ENCODE results near the gene SYNM. TPM values are rescaled to one million over a fixed set of nuclear protein-coding genes. Genes with fewer than 3 reads are reported as not detected.

The SYNM gene
- total RNA-seq, 1 experiment from 2014 or later, result 1.9 TPM

DNA sequence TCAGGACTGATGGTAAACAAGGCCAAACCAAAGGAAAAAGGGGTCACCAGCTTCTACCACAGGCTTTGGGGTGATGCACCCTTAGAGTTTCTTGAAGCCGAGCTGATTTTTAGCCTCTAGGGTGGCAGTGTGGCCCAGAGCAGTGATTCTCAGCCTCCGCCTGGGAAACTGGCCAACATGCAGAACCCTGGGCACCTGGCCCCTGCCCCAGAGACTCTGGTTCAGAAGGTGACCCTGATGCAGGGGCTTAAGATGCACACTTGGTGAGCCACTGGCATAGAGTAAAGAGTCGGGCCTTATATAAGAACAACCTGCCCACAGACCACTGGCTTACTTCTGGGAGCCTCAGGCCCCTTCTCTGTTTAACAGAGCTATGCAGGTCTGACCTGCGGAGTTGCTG is 44.5 kb downstream of the SYNM start:
- WGBS (ENCODE audit: extremely low coverage, insufficient read length, low lambda C conversion rate), result no CpG with 5 or more reads among the region's 4 CpGs
- no peaks in the 10 kb centered on the region for H3K27me3 Mint-ChIP-seq (ENCODE audit: low read depth)
- no peak overlapping the region for H3K27ac ChIP-seq (ENCODE audit: insufficient read length, low read depth, low read length)
- H3K36me3 Mint-ChIP-seq (ENCODE audit: insufficient read depth in 1 of 3, low read depth in 3 of 3), result peaks cover 9 to 16% (median 11%) of the 10 kb centered on the region in 3 experiments; a peak in 6 of 7 replicates
- no peak overlapping the region for H2BK12ac ChIP-seq (ENCODE audit: insufficient read length, low read depth, low read length)
- H3K27me3 ChIP-seq (ENCODE audit: insufficient read depth, low read length), result no peaks in the 10 kb centered on the region
- H2BK5ac ChIP-seq (ENCODE audit: insufficient read length, low read length), result no peak overlapping the region
- no peaks in the 10 kb centered on the region for H3K9me3 ChIP-seq (ENCODE audit: control insufficient read depth, low read depth, low read length)
- no peak overlapping the region for H2BK120ac ChIP-seq (ENCODE audit: low read depth, low read length, poor library complexity, severe bottlenecking)
- peak overlapping the region in 2 of 3 experiments; percentile 74 to 77; a peak in 3 of 7 replicates for H3K27ac Mint-ChIP-seq
- H3K79me2 ChIP-seq (ENCODE audit: insufficient read depth, low read length), result no peaks in the 10 kb centered on the region
- H2BK20ac ChIP-seq (ENCODE audit: low read depth, low read length, poor library complexity, severe bottlenecking), result no peak overlapping the region
- no peak overlapping the region for H4K91ac ChIP-seq (ENCODE audit: insufficient read length, low read depth, low read length)
- H3K56ac ChIP-seq (ENCODE audit: insufficient read length, low read depth, low read length), result no peak overlapping the region
- H3K14ac ChIP-seq (ENCODE audit: insufficient read depth, low read length), result no peak overlapping the region
- no peak overlapping the region for H3K9ac ChIP-seq (ENCODE audit: extremely low read depth, insufficient read length, low read length)
- no peak overlapping the region for H3T11ph ChIP-seq (ENCODE audit: low read length)
- peaks cover 19 to 23% of the 10 kb centered on the region in 2 experiments for H3K4me1 Mint-ChIP-seq
- no peak overlapping the region for H4K8ac ChIP-seq (replicated peaks; ENCODE audit: insufficient read length, low read depth, low read length)
- H3K18ac ChIP-seq (ENCODE audit: insufficient read length, low read depth, low read length), result no peak overlapping the region
- H2AFZ ChIP-seq (ENCODE audit: low read length), result no peak overlapping the region
- no peak overlapping the region for H3K23ac ChIP-seq (ENCODE audit: insufficient read length, low read depth, low read length)
- H3K4me3 Mint-ChIP-seq, result no peak overlapping the region
- H3K4me1 ChIP-seq (ENCODE audit: insufficient read depth, low read length), result peaks cover 3% of the 10 kb centered on the region; the same call in 1 of the 2 replicates
- DNase-seq, result peak; percentile 8
- TF ChIP-seq, protein P1, sequence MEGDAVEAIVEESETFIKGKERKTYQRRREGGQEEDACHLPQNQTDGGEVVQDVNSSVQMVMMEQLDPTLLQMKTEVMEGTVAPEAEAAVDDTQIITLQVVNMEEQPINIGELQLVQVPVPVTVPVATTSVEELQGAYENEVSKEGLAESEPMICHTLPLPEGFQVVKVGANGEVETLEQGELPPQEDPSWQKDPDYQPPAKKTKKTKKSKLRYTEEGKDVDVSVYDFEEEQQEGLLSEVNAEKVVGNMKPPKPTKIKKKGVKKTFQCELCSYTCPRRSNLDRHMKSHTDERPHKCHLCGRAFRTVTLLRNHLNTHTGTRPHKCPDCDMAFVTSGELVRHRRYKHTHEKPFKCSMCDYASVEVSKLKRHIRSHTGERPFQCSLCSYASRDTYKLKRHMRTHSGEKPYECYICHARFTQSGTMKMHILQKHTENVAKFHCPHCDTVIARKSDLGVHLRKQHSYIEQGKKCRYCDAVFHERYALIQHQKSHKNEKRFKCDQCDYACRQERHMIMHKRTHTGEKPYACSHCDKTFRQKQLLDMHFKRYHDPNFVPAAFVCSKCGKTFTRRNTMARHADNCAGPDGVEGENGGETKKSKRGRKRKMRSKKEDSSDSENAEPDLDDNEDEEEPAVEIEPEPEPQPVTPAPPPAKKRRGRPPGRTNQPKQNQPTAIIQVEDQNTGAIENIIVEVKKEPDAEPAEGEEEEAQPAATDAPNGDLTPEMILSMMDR (conservative IDR thresholded peaks at IDR 0.05), result no peak
- H4K20me1 ChIP-seq (ENCODE audit: control insufficient read depth, insufficient read depth, insufficient read length), result no peaks in the 10 kb centered on the region
- H2BK15ac ChIP-seq (ENCODE audit: low read depth, low read length), result no peak overlapping the region
- H3K79me1 ChIP-seq (ENCODE audit: insufficient read depth, low read depth, low read length, poor library complexity, severe bottlenecking), result no peaks in the 10 kb centered on the region
- H4K5ac ChIP-seq (ENCODE audit: insufficient read length, low read depth, low read length), result no peak overlapping the region
- peaks cover 0 to 3% of the 10 kb centered on the region in 2 experiments; a peak in 2 of 5 replicates for H3K9me3 Mint-ChIP-seq
- no peaks in the 10 kb centered on the region for H3K23me2 ChIP-seq (ENCODE audit: insufficient read length, low read depth, low read length, poor library complexity, severe bottlenecking)
- H3K4me2 ChIP-seq (ENCODE audit: insufficient read depth, insufficient read length, low read length), result no peak overlapping the region
- no peak overlapping the region for H2AK5ac ChIP-seq (ENCODE audit: insufficient read length, low read length)
- H3K4ac ChIP-seq (ENCODE audit: low read depth, low read length), result no peak overlapping the region

Measured in H9 (cell line).